Fibroblast of peridontal ligament (primary cell): Measurements from ENCODE around the gene MATK.
"Not testable (repeated sequence)": the region's sequence is repeated elsewhere in the genome, so short reads cannot be mapped to it uniquely, and the experiment has no call there.

Experiments
- DNase-seq: peaks from one replicate; pipeline ENCODE4 v3.0.0-alpha.2; 2010; ENCODE audit errors: extremely low read depth

Gene MATK

DNA sequence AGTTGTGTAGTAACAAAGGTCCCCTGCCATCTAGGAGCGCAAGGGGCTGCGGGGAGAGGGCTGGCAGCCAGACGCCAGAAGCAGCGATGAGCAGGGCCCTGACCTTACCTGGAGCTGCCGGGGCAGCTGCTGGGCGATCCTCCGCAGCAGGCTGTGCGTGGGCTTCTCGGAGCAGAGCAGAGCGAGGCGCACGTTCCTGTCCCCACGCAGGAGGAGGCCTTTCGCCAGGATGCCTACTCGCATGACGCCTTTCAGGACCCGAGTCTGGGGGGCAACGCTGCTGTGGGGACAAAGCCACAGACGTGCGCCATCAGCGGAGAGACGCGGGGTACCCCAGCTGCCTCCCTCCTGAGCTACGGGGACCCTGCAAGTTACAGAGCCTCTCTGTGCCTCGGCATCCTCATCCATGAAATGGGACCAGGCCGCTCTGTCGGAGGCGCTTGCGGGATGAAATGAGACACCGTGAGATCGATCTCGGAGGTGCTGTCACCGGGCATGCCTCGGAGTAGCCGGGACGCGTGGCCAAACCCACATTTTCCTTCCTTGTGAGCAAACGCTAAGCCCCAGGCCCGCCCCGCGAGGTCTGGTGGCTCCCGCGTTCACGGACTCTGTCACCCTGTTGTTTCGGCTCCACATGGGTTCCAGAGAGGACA is 30.5 kb upstream of the MATK start:
- no peak for DNase-seq

DNA sequence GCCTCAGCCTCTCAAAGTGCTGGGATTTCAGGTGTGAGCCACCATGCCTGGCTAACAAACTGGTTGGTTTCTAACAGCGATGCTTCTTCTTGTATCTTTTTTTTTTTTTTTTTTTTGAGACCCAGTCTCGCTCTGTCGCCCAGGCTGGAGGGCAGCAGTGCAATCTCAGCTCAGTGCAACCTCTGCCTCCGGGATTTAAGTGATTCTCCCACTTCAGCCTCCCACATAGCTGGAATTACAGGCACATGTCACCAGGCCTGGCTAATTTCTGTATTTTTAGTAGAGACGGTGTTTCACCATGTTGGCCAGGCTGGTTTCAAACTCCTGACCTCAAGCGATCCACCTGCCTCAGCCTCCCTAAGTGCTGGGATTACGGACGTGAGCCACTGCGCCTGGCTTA is 30.0 kb upstream of the MATK start:
- DNase-seq: not testable (repeated sequence)

DNA sequence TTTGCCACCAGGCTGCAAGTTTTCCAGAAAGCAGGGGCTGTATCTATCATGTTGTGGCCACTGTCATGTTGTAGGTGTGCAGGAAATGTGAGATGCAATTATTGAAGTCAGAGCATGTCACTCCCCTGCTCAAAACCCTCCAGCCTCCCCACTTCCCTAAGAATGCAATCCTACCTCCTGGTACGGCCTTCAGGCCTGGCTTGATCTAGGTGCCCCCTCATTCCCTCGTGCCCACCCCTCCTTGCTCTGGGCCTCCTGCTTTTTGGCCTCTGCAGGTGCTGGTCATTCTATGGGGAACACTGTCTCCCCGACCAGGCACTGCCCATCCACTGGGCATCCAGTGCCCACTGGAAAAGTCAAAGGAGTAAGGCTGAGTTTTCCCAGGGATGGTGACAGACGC is 28.5 kb upstream of the MATK start:
- DNase-seq: no peak

DNA sequence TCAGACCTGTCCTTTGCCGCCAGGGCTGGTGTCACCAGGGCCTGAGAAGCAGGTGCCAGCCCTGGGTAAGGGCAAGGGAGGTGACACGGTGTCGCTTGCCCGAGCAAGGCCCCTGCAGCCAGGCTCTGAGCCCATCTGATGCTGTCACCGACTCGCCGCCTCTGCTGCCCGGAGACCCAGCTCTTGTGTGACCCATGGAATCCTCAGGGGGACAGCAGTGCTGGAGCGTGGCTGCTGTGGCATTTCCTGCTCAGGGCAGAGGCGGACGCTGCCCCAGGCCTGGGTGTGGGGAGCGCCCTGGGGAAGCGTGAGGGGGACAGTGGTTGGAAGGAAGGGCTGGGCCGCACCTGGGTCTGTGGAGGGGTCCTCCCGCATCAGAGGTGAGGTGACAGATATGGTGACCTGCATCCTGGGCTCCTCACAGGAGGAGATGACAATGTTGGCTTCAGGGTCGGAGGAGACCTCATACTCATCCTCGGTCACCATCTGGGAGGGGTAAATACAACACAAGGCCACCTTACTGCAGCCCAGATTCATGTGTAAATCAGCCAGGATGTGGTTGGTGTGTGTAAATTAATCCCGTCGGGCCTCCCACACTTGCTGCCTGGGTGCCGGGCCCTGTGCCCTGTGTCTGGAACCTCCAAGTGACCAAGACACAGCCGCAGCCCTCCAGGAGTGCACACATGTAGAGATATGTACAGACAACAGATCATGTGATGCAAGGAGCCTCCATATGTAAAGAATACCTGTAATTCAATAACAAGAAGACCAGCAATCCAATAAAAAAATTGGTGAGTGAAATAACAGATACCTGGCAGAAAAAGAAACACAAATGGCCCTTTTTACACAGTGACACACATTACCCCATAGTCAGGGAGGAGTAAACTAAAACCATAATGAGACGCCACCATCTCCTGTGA is 27.6 kb upstream of the MATK start:
- DNase-seq: no peak

DNA sequence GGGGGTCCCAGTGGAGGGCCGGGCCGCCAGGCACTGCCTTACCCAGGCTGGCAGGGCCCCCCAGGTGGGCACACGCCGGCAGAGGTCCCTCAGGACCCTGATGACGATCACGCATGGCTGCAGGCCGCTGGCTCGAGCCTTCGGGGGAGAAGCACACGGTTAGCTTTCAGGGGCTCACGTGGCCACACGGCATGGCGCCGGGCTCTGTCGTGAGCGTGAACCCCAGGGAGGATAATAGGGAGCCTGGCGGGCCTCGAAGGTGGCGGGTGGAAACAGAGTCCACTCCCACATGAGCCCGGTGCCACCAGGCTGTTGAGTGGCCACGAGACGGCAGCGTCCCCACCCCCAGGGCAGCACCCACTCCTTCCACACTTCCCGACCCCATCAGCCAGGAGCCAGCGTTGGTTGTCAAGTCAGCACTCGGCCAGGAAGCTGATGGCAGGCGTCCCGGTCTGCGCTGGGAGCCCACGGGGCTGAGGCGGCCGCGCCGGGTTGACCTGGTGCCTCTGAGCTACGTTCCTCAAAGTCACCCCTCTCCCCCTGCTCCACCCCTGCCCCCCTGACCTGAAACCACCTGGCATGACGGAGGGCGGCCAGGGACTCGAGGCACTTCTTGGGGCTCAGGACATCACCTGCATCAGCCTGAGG is 24.7 kb upstream of the MATK start:
- no peak for DNase-seq

DNA sequence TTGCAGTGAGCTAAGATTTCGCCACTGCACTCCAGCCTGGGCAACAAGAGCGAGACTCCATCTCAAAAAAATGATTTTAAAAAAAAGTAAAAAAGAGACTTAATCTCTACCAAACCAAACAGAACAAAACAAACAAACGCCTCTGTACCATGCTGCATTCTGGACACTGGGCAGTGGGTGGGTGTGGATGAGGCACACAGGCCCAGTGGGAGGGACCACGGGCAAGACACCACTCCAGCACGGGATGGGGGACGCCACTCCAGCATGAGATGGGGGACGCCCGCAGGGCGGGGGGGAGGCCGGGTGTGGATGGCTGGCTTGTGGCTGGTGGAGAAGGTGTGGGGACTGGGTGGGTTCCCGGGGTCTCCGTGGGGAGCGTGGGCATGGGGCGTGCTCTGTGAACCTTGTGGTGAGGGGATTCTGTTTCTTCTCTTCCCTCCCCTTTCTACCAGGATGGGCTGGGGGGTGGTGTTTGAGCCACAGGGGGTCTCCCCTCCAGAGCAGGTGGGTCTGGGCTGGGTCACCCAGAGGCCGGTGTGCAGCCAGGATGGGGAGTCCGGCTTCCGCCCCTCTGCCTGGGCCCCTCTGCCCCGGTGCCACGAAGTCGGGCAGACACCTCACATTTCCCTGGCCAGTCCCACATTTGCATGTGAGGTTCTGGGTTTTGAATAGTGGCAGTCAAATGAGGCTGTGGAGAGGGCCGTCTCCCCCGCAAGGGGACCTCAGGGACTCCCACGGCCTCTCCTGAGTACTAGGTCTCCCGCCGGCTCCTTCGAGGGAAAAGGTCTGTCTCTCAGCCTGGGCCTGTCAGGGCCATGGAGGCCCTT is 23.9 kb upstream of the MATK start:
- DNase-seq: no peak

DNA sequence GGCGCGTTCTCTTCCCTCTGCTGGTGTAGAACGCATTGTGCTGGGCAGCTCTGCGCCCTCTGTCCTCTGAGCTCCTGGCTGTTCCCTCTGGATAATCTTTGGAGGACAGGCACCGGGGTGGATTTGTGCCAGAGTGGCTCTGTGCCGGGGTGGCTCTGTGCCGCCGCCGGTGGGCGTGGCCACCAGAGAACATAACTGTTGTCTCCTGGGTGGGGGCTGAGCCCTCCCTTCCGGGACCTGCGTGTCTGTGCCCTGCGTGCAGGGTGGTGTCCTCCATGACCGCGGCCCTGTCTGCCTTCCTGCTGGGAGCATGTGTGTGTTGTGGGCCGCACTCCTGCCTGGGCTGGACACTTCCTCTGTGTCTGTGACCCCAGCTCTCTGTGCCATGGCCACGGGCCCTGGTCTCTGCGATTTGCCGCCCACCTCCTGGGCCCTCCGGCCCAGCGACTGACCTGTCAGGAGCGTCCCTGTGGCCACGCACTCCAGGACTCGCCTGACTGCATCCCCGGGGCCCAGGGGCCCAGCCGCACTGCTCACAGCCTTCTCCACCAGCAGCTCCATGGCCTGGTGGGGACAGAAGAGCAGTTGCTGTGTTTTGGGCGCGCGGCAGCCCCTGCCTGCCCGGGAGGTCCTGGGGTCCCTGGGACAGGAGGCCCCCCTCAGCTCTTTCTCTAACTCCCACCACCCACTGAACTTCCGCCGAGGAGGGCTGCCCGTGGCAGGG is 22.4 kb upstream of the MATK start:
- no peak for DNase-seq

DNA sequence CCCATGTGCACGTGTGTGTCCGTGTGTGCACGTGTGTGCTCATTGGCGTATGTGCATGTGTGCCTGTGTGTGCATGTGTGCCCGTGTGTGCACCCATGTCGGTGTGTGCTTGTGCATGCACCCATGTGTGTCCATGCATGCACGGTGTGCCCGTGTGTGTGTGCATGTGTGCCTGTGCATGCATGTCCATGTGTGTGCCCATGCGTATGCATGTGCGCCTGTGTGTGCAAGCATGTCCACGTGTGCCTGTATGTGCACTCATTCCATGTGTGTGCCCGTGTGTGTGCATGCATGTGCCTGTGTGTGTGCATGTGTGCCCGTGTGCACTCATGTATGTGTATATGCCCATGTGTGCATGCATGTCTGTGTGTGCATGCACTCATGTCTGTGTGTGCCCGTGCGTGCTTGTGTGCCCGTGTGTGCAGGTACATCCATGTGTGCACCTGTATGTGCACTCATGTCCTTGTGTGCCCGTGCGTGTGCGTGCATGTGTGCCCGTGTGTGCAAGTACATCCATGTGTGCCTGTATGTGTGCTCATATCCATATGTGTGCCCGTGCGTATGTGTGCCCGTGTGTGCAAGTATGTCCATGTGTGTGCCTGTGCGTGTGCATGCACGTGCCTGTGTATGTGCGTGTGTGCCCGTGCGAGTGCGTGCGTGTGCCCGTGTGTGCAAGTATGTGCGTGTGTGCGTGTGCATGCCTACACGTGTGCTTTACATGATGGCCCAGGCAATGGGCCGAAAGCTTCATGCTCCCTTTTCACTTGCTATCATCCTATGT is 21.6 kb upstream of the MATK start:
- DNase-seq: no peak

DNA sequence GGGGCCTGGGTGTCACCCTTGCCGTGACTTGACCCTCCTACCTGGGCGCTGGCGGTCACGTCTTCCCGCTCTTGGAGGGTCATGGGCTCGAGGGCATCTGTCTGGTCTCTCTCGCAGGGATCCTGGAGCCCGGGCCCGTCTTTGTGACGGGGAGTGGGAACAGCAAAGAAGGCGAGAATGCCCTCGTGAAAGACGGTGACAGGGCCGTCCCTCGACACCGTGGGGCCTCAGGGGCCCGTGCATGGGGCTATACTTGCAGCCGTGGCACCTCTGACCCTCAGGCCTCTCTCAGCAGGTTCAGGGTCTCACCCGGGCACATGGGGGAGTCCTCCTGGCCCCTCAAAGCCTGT is 20.9 kb upstream of the MATK start:
- no peak for DNase-seq

DNA sequence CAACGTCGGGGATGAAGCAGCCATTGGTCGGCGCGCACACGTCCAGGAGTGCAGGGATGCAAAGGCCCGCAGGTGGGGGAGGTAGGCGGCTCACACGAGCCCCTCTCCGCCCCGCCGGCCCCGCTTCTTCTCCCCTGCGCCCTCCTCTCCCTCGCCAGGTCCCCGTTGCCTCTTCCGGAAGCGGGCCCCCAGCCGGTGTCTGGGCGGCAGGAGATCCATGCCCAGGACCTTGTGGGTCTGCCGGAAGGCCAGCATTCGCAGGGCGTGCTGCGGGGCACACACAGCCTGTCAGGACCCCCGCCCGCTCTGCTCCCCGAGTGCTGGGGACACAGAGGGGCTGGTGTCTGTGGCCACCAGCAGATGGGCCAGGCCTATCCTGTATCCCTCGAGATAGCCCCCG is 19.7 kb upstream of the MATK start:
- no peak for DNase-seq

DNA sequence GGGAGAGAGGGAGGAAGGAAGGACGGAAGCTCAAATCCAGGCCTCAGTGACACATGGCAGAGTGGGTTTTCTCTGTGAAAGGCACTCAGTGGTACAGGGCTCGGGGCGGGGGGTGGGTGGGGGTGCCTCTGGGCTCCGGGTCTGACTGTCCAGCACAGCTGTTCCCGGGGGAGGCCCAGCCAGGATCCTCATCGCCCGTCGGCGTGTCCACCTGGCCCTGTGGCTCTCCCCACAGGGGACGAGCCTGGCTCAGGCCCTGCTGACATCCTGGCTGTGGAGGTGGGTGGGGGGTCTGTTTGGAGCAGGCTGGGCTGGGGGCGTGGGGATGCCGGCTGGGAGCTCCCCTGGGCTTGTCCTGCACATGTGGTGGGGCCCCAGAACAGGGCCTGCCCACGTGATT is 18.2 kb upstream of the MATK start:
- no peak for DNase-seq

DNA sequence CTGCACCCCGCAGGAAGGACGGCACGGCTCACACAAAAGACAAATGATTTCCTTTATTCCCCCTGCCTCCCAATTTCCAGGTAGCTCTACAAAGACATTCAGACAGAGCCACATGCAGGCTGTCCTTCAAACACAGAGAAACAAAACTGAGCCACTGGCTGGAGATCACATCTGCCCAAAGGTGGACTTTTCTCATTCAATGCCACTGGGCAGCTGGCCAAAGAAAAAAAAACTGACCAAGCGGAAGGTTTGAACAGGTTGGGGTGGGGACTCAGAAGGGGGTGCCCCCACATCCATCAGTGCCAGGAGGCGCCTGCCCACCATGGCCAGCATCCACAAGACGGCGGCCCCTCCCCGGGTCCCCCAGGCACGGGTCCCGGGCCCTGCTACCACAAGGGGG is 17.8 kb upstream of the MATK start:
- DNase-seq: no peak

DNA sequence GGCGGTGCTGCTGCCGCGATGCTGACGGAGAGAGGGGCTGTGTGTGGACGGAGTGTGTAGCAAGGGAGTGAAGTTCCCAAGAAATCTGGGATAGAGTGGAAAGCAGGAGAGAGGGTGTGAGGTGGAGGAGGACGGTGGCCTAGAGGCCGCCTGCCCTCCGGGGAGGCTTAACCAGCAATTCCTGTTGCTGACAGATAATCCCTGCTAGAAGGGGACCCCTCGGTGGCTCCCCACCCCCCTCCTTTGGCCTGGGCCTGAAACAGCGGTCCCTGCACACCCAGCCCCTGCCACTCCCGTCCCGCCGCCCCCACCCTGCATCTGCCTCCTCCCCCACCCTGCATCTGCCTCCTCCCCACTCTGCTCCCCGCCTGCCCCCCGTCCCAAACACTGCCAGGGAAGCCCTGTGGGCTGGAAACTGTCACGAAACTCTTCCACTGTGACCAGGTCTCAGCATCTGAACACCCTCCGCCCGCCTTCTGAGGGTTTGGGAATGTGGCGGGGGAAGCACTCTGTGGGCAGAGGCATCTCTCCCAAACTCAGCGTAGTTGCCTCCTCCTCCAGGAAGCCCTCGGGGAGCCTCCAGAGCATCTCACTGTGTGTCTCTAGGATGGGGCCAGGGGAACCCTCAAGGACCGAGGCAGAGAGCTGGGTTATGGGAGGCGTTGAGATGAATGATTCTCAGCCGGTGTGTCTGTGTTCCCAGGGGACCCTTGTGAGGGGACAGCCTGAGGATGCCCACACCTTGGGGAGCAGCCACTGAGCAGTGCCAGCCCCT is 17.1 kb upstream of the MATK start:
- no peak for DNase-seq

DNA sequence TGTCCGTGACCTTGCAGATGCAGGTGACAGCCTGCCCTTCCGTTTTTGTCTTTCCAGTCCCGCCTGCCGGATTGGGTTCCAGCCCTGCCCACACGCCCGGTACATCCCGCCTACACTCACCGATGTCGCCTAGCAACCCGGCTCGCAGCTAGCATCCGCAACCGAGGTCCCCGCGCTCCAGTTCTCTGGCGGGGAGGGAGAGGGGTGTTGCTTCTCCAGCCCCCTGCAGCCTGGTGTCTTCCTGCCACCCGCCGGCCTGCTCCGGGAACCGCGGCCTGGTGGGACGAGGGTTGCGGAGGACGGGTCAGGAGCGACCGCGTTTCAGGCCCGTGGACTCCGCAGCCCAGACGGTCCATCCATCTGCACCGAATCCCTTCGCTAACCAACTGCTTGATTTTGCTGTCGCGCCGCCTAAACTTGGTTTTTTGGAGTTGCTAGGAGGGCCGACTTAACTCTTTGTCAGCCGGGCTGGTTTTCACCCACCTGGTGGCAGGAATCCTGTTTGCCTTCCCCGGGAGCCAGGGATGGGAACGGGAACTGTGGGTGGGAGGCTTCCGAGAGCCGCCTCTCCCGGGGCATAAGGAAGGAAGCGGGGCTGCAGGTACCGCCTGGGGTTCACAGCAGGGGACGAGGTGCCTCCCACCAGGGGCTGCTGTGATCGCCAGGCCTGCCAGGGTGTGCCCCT is 15.4 kb upstream of the MATK start:
- DNase-seq: no peak

DNA sequence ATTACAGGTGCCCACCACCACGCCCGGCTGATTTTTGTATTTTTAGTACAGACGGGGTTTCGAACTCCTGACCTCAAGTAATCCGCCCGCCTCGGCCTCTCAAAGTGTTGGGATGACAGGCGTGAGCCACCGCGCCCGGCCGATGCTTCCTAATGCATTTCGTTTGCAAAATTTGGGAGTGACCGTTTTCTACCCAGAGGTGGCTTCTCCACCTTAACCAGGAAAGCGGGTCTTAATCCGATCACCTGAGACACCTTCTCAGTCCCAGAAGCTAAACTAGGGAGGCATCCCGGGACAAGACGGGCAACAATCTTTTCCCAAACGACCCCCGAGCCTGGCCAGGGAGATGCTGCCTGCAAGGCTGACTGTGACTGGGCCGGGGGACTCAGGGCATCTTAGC is 14.8 kb upstream of the MATK start:
- DNase-seq: no peak

DNA sequence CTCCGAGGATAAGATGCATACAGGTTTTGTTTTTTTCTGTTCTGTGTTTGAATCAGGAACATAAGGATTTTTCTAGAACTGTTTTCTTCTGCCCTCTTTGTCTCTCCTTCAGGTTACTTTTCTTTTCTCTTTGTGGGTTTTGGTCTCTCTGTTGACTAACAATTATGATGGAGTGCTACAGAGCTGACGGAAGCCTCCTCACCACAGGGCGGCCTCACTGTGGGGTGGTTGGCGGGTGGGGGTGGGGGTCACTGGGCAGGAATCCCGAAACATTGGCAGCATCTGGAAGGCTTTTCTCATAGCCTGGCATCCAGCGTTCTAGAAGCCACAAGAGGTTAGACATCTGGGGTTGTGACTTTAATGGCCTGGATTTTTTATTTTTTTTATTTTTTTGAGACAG is 12.0 kb upstream of the MATK start:
- no peak for DNase-seq

DNA sequence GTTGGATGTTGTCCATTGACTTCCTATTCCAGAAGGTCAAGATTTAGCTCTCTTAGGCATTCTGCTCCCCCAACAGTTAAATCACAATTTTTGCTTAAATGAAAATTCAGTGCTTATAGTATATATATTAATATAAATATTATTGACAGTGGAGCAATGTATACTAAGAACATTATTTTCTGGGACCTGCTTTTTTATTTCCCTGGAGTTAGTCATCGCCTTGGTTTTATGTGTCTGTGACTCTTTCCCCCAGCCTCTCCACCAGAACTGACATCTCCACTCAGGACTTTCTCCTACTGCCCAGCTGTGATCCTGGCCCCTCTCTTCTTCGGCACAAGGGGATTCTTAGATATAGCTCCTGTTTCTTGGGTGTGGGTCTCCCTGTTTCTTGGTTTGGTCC is 10.2 kb upstream of the MATK start:
- no peak for DNase-seq

DNA sequence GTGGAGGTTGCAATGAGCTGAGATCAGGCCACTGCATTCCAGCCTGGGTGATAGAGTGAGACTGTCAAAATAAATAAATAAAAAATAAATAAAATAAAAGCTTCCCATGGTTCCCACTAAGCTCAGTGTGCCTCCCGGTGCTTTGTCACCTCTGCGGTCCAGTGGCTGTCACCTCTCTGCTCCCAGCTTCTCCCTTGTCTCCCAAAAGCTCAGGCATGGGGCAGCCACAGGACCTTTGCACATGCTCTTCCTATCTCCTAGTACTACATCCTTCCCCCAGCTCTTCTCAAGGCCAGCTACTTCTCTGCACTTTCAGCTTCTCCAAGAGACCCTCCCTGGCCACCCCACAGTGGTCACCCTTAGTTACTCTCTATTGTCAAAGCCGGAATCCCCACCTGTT is 7.6 kb upstream of the MATK start:
- DNase-seq: no peak

DNA sequence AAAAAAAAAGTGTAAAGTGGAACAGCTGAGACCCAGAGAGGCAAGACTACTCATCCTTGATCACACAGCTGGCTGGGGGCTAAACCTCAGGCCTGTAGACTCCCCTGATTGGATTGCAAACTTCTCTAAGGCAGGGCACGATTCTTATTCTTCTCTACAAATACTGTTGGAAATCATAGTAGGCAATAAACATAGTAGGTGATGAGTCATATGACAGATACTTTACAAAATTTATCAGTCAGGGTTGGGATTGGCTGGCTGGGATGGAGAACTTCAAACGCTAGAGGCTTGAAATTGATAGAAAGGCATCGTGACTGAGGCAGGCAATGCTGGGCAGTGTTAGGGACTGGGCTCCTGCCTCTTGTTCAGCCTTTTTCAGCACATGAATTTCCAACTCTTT is 5.9 kb upstream of the MATK start:
- no peak for DNase-seq
